ENCODE results near the gene NYAP1.

- TF ChIP-seq CTCF (conservative IDR thresholded peaks at IDR 0.05; ENCODE audit: low read length): no peak
- TF ChIP-seq EZH2phosphoT487 (IDR thresholded peaks at IDR 0.05; ENCODE audit: borderline replicate concordance, low read depth, low read length): no peak
Observed at GRCh38 chr7:100486111-100486636, 2.4 kb downstream of the NYAP1 start.
